HPDE6-E6E7 (cell line): ENCODE data around the gene DXO.

Experiments used
- DNase-seq: peaks from one replicate; pipeline ENCODE4 v3.0.0; 2011; ENCODE audit warnings: missing footprints; ENCODE audit errors: extremely low spot score

Gene DXO

DNA sequence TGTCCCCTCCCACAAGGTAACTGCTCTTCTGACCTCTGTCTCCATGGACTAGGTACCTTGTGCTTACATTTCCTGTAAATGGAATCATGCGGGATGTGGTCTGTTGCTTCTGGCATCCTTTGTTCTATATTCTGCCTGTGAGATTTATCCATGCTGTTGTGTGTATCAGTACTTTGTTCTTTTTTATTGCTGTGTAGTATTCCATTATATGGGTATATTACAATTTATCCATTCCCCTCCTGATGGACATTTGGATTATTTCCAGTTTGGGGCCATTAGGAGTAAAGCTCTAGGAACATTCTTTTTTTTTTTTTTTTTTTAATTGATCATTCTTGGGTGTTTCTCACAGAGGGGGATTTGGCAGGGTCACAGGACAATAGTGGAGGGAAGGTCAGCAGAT, 41.0 kb downstream of the DXO start:
- no peak for DNase-seq

- no peak for DNase-seq
Observed at GRCh38 chr6:31928672-31928939, 43.3 kb downstream of the DXO start.

- DNase-seq, result no peak
Observed at GRCh38 chr6:31927863-31928671, 43.9 kb downstream of the DXO start.

GRCh38 chr6:31927242-31927862, 44.6 kb downstream of the DXO start, which contains the start of gene C2:
C2 (plus strand) TSS chr6:31927717; CDS start chr6:31927753, 36 bp downstream.
- no peak for DNase-seq

- DNase-seq, result no peak
Observed at GRCh38 chr6:31922942-31923341, 49.0 kb downstream of the DXO start.

GRCh38 chr6:31920811-31921210, 51.1 kb downstream of the DXO start:
- no peak for DNase-seq
